Stimulated activated CD4-positive, alpha-beta T cell treated with anti-CD3 and anti-CD28 coated beads, Interleukin-15, amount 100 ng/mL, for 24 hours (primary cell): ENCODE data around the gene GSN.

Source experiments
- DNase-seq: peaks from one replicate; pipeline ENCODE4 v3.0.0-alpha.2; 2020

Gene GSN

GRCh38 chr9:121325387-121325786 lies 57.4 kb downstream of the GSN start:
- no peak for DNase-seq

GRCh38 chr9:121326130-121326838 lies 58.3 kb downstream of the GSN start:
- DNase-seq: no peak

DNA sequence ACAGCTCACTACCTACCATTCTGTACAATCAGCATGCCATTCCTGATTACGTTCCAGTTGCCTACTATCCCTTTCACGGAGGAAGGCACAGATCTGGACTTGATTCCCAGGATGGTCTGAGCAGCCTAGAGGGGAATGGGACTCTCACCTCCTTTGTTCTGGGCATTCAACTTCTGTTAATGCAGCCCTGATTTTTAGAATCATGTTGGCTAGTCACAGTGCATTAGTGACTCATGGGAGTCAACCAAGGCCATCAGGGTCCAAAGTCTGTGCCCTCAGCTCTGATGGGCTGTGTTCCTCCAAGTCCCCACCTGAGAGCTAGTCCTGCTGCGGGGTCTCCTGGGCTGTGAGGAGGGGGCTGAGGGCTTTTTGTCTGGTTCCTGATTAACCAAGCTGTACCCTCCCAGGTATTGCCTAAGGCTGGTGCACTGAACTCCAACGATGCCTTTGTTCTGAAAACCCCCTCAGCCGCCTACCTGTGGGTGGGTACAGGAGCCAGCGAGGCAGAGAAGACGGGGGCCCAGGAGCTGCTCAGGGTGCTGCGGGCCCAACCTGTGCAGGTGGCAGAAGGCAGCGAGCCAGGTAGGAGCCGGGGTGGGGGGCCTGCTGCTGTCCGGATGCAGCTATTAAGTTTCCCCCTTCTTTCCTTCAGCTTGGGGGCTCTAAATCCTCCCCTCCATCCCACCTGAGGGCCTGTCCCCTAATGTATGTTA lies 59.1 kb downstream of the GSN start:
- no peak for DNase-seq

DNA sequence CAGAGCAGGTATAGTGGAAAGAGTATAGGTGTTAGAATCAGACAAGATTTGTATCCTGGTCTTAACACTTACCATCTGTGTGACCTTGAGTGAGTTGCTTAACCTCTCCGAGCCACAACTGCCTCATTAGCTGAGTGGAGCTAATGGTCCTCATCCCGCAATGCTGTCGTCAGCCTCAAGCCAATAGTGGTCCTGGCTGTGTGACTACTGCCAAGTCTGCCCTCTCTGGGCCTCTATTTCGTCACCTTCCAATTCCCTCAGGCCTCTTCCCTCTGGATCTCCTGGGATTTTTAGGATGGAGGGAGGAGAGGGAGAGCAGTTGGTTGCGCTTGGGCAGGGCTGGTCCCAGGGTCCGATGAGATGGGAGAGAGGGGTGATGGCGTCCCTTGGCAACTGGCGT lies 60.5 kb downstream of the GSN start:
- no peak for DNase-seq

- no peak for DNase-seq
Measured at GRCh38 chr9:121328876-121329681, 61.1 kb downstream of the GSN start.

DNA sequence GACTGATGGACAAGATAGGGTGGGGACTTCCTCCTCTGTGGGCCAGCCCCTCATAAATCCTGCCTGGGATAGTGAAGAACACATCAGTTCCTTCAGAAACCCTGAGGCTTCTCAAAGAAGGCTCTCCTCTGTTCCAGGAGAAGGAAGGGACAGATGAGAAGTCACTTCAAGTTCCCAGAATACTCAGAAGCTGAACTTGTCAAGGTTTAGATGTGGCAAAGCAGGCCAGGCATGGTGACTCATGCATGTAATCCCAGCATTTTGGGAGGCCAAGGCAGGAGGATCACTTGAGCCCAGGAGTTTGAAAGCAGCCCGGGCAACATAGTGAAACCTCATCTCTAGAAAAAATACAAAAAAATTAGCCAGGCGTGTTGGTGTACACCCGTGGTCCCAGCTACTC lies 63.6 kb downstream of the GSN start:
- no peak for DNase-seq

DNA sequence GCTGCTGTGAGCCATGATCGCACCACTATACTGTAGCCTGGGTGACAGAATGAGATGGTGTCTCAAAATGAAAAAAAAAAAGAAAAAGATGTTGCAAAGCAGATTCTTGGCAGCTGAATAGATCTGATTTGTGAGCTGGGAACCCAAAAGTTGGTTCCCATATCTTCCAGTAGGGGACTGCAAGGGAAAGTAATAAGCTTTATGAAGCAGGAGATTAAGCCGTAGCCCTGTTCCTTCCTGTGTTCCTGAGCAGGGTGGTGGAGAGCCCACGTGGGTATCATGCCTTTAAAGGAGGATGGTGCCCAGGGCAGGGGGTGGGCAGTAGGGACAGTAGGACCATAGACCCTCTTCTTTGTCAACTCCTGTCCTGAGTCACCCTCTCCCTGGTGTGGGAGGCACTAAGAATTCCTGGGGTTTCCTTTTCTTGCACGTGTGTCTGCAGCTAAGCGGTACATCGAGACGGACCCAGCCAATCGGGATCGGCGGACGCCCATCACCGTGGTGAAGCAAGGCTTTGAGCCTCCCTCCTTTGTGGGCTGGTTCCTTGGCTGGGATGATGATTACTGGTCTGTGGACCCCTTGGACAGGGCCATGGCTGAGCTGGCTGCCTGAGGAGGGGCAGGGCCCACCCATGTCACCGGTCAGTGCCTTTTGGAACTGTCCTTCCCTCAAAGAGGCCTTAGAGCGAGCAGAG lies 64.2 kb downstream of the GSN start:
- DNase-seq: no peak

DNA sequence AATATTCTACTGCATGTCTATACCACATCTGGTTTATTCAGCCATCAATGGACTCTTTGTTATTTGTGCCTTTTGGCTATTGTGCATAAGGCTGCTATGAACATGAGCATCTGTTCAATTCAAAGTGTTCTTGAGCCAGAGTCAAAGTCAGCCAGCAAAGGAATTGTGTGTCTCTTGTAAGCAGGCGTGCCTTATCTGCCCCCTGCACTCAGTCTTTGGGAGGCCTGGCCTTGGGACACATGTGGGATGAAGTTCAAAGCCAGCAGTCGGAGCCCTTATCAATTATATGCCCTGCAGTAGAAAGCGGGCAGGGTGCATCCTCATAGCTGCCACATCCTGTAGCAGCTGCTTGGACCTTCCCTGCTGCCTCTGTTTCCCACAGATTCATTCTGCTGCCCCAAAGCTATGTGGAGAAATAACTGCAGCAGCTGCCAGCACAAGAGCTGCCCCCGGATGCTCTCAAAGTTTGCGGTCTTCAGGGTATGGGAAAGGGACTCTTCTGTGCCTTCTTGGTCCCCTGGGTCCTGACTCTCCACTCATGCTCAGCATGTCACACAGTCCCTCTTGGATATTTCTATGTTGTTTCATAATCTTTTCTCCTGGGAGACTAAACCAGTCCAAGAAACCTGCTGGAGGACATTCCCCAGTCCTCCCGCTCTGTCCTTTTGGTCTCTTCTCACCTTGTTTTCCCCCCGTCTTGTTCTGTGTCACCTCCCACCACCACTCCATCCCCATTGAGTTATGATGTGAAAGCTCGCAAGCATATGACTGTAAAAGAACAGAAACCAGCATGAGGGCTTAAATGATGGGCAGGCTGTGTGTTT lies 66.2 kb downstream of the GSN start:
- DNase-seq: no peak

- no peak for DNase-seq
Measured at GRCh38 chr9:121336665-121337064, 68.7 kb downstream of the GSN start.

- no peak for DNase-seq
Measured at GRCh38 chr9:121339437-121339836, 71.5 kb downstream of the GSN start.

DNA sequence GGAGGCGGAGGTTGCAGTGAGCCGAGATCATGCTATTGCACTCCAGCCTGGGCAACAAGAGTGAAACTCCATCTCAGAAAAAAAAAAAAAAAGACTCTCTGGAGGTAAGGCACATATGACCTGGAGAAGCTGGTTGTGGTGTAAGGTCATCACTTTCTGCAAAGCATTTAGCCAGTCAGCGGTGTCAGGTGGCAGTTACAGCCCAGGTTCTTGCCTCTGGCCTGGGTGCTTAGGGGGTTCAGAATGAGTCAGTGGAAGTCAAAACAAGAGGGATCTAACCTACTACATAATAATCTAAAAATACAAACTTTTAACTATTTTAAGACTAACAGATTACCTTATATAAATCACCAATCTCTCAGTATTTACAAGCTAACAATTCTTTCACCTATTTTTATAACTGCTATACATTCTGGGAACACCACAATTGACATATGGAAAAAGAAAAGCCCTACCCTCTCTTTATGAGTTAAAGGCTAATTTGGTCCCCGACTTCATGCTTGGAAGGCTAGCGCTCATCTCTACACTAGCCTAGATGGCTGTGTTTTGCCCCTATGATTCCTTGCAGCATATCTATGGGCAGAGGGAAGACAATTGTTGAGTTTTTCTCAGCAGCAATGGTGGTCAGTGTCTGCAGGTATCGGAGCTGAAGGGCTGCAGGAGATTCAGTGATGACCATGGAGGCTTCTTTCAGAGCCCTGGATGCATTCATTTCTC lies 72.9 kb downstream of the GSN start:
- no peak for DNase-seq

DNA sequence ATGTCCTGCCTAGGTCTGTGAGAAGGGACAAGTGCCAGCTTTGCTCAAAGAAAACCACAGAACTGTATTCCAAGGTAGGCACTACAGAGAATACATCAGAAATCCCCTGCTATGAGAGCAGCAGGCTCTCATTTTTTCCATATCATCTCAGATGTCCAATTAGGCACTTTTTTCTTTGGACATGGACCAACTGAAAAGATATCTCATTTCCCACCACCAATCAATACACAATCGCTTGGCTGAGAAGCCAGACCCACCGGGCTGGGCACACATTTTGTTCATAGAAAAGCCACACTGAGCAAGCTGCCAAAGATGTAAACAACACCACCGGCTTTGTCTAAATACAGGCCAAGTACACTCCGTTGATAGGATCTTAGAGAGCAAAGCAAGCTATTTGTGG lies 76.2 kb downstream of the GSN start:
- no peak for DNase-seq

DNA sequence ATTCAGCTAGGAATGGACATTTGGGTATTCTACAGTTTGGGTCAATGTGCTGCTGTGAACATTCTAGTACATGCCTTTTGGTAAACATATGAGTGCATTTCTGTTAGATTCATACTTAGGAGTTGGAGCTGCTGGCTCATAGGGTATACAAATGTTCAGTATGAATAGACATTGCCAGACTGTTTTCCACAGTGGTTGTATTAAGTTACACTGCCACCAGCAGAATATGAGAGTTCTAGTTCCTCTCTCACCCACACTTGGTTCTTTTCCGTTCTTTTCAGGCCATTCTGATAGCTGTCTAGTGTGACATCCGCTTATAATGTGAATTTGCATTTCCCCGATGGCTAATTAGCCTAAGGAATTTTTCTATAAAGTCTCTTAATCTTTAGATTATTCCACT lies 77.1 kb downstream of the GSN start:
- no peak for DNase-seq

DNA sequence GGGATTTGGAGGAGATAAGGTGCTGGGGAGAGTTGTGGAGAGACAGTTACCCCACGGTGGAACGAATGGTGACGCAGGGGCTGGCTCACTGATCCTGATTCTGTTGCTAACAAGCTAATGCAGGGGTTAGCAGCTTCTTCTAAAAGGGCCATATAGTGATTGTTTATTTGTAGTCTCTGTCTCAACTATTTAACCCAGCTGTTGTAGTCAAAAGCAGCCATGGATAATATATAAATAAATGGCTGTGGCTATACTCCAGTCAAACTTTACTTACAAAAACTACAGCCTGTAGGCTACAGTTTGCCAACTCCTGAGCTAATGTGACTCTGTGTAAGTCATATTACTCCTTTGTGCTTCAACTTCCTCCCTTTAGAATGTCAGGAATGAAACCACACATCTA lies 80.3 kb downstream of the GSN start:
- no peak for DNase-seq

DNA sequence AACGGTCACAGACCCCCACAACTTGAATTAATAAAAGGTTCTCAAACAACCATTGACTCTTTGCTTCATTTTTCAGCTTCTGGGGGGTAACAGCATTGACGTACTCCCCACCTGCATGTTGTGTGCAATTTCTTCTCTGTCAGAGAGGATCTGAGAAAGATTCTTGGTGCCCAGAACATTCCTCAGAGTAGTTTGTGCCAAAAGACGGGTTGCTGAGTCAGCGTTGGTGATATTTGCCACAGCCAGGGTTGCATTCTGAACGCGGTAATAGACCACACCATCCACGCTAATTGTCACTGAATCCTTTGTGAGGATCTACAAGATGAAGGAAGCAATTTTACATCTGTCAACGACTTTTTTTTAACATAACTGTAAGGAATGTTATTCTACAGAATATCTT lies 81.0 kb downstream of the GSN start:
- DNase-seq: no peak

- no peak for DNase-seq
Measured at GRCh38 chr9:121350036-121350435, 82.1 kb downstream of the GSN start.

- no peak for DNase-seq
Measured at GRCh38 chr9:121350993-121351561, 83.1 kb downstream of the GSN start.

GRCh38 chr9:121353241-121354061 lies 85.5 kb downstream of the GSN start:
- peak; percentile 39 for DNase-seq

GRCh38 chr9:121354141-121354540 lies 86.2 kb downstream of the GSN start:
- DNase-seq: no peak

DNA sequence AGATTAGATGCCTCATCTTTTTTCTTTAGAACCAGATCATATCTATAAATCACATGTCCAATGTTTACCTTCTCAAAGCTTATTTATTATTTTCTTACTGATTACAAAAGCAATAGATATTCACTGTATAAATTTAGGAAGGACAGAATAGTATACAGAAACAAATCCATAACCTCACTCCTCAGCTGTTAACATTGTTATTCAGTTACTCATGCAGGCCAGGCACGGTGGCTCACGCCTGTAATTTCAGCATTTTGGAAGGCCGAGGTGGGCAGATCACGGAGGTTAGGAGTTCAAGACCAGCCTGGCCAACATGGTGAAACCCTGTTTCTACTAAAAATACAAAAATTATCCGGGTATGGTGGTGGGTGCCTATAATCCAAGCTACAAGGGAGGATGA lies 86.8 kb downstream of the GSN start:
- no peak for DNase-seq
